Uterus (tissue), 2 donors: ENCODE results near the gene VAV3.

Source experiments
- CTCF ChIP-seq, 4 experiments: fragments of 200-600 bp in 2 of 4; fragments of 450-650 bp in 2 of 4; sonication (generic) in 2 of 4; IDR thresholded peaks; one replicate each; pipeline ENCODE4 v1.5.1; 2016 to 2019; ENCODE audit warnings: antibody characterized with exemption in 4 of 4, mild to moderate bottlenecking in 2 of 4, moderate library complexity in 1 of 4
- POLR2A ChIP-seq, 2 donors: fragments of 450-650 bp; IDR thresholded peaks; one replicate each; pipeline ENCODE4 v1.6.1; 2016; ENCODE audit warnings: antibody characterized with exemption in 2 of 2, mild to moderate bottlenecking in 1 of 2, moderate library complexity in 1 of 2

GRCh38 chr1:107993920-107994319 is 28.9 kb upstream of the VAV3 start:
- TF ChIP-seq CTCF (IDR thresholded peaks at IDR 0.05), result no peak
- no peak for TF ChIP-seq POLR2A (IDR thresholded peaks at IDR 0.05)
